ENCODE results near the gene GALNT10.

The GALNT10 gene

DNA sequence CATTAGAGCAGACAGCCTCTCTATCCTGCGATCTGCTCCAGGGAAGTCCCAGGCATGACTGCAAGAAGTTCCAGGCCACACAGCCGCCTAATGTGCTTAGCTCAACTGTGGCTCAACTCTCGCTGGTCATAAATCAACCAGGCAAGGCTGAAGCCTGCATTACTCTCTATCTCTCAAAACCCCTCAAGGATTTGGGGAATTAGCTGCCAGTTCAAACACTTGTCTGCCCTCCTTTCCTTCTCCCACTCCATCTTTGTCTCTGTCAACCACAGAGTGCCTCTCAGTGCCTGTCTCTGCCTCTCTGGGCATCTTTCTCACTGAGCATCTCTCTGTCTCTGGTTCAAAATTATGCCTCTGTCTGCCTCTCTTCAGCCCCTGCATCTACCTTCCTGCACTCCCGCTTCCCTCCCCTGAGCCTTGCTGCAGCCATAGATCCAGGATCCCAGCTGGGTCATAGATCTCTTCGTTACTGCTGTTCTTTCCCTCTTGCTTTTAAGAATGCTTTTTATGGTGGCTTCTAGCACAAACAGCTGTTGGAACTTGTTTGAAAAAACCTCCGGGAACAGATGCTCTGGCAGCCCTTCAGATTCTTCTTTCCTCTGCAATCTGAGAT lies 27.9 kb upstream of the GALNT10 start:
- TF ChIP-seq, protein P1, sequence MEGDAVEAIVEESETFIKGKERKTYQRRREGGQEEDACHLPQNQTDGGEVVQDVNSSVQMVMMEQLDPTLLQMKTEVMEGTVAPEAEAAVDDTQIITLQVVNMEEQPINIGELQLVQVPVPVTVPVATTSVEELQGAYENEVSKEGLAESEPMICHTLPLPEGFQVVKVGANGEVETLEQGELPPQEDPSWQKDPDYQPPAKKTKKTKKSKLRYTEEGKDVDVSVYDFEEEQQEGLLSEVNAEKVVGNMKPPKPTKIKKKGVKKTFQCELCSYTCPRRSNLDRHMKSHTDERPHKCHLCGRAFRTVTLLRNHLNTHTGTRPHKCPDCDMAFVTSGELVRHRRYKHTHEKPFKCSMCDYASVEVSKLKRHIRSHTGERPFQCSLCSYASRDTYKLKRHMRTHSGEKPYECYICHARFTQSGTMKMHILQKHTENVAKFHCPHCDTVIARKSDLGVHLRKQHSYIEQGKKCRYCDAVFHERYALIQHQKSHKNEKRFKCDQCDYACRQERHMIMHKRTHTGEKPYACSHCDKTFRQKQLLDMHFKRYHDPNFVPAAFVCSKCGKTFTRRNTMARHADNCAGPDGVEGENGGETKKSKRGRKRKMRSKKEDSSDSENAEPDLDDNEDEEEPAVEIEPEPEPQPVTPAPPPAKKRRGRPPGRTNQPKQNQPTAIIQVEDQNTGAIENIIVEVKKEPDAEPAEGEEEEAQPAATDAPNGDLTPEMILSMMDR (IDR thresholded peaks at IDR 0.05; ENCODE audit: borderline replicate concordance, extremely low read depth, low read length, poor library complexity, severe bottlenecking) = no peak
- TF ChIP-seq EZH2 (IDR thresholded peaks at IDR 0.05; ENCODE audit: borderline replicate concordance, low read depth, low read length, severe bottlenecking) = no peak
- Histone ChIP-seq H3K27me3 (ENCODE audit: insufficient read depth, low read length, poor library complexity) (peaks cover 39% of the 10 kb centered on the region), H3K27ac (ENCODE audit: low read length) (no peak overlapping the region), H3K9ac (ENCODE audit: low read depth, low read length) (no peak overlapping the region), H3K4me1 (ENCODE audit: insufficient read depth, low read length) (no peaks in the 10 kb centered on the region), H3K36me3 (ENCODE audit: insufficient read depth, low read length) (no peaks in the 10 kb centered on the region), H3K4me2 (ENCODE audit: insufficient read depth, low read length) (no peak overlapping the region), H3K9me3 (ENCODE audit: insufficient read depth, low read length, severe bottlenecking) (no peaks in the 10 kb centered on the region), H2AFZ (ENCODE audit: low read depth, low read length) (no peak overlapping the region), H4K20me1 (ENCODE audit: insufficient read depth, low read length) (no peaks in the 10 kb centered on the region), H3K4me3 (ENCODE audit: low read depth in 1 of 2, low read length in 2 of 2) (no peak overlapping the region), H3K79me2 (ENCODE audit: insufficient read depth, low read length) (no peaks in the 10 kb centered on the region)
- DNase-seq (no peak), ATAC-seq (ENCODE audit: insufficient read depth, low read depth) (no peak)

DNA sequence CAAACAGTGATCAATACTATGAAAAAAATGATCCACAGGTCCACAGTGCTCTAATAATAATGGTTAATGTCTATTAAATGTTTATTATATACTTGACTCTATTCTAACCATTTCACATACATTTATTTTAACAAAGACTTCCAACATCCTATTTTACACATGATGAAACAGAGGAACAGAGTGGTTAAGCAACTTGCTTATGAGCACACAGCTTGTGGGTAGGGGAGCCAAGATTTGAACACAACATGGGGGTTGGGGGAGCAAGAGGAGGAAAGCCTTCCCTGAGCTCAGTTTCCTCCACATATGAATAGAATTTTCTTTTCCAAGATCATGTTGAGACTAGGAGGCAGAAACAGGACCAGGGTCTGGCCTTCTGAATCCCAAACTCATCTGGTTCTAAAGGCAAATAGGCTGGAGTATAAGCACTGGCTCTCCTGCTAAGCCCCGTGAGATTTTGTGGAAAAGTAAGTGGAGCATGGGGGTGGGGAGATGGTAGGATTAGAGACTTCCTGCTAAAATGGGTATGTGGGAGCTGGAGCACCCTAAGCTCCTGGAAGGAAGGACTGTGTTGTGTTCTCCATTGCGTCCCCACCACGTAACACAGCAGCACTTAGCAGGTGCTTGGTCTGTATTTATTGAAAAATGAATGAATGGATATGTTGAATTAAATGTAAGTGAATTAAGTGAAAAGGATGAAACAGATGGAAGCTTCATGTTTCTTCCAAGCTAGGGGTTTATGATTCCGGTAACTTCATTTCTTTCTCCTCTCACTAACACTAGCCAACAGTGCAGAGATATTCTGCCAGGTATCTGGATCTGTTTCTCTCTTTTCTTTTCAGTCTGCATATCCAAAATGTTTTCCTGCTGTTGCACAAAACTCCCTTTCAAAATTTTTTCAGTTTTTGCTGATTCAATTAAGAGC lies 26.9 kb upstream of the GALNT10 start:
- Histone ChIP-seq H3K9ac (ENCODE audit: low read depth, low read length) (no peak overlapping the region), H3K4me3 (ENCODE audit: low read depth in 1 of 2, low read length in 2 of 2) (no peak overlapping the region), H3K4me2 (ENCODE audit: insufficient read depth, low read length) (no peak overlapping the region), H3K9me3 (ENCODE audit: insufficient read depth, low read length, severe bottlenecking) (no peaks in the 10 kb centered on the region), H3K27me3 (ENCODE audit: insufficient read depth, low read length, poor library complexity) (peaks cover 31% of the 10 kb centered on the region), H3K36me3 (ENCODE audit: insufficient read depth, low read length) (no peaks in the 10 kb centered on the region), H3K4me1 (ENCODE audit: insufficient read depth, low read length) (no peaks in the 10 kb centered on the region), H2AFZ (ENCODE audit: low read depth, low read length) (no peak overlapping the region), H4K20me1 (ENCODE audit: insufficient read depth, low read length) (no peaks in the 10 kb centered on the region), H3K27ac (ENCODE audit: low read length) (no peak overlapping the region), H3K79me2 (ENCODE audit: insufficient read depth, low read length) (no peaks in the 10 kb centered on the region)
- DNase-seq (no peak), ATAC-seq (ENCODE audit: insufficient read depth, low read depth) (no peak)
- no peak for TF ChIP-seq EZH2 (IDR thresholded peaks at IDR 0.05; ENCODE audit: borderline replicate concordance, low read depth, low read length, severe bottlenecking)
- TF ChIP-seq, protein P1 (IDR thresholded peaks at IDR 0.05; ENCODE audit: borderline replicate concordance, extremely low read depth, low read length, poor library complexity, severe bottlenecking) = no peak

DNA sequence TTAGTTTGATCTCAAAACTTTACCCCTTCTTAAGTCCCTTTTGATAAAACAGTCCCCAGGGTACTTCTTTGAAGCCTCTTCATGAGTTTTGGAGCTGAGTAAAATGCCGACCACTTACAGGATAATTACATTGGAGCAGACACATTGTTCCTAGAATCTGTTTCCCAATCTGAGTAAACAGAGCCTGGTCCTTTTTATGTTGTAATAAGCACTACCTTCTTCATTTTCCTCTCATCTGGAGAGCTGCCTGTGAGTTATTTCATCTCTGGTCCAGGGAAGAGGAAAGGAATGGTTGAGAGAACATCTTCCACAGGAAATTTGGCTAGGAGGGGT lies 26.3 kb upstream of the GALNT10 start:
- TF ChIP-seq EZH2 (IDR thresholded peaks at IDR 0.05; ENCODE audit: borderline replicate concordance, low read depth, low read length, severe bottlenecking) = no peak
- TF ChIP-seq, protein P1 (IDR thresholded peaks at IDR 0.05; ENCODE audit: borderline replicate concordance, extremely low read depth, low read length, poor library complexity, severe bottlenecking) = no peak

More for the DNA sequence above, 26.3 kb upstream of the GALNT10 start:
- H3K27me3 ChIP-seq (ENCODE audit: insufficient read depth, low read length, poor library complexity) = peaks cover 25% of the 10 kb centered on the region
- H4K20me1 ChIP-seq (ENCODE audit: insufficient read depth, low read length) = no peaks in the 10 kb centered on the region
- DNase-seq (no peak), ATAC-seq (ENCODE audit: insufficient read depth, low read depth) (no peak)
- no peak overlapping the region for H2AFZ ChIP-seq (ENCODE audit: low read depth, low read length)
- no peaks in the 10 kb centered on the region for H3K4me1 ChIP-seq (ENCODE audit: insufficient read depth, low read length)
- H3K79me2 ChIP-seq (ENCODE audit: insufficient read depth, low read length) = no peaks in the 10 kb centered on the region
- no peak overlapping the region for H3K9ac ChIP-seq (ENCODE audit: low read depth, low read length)
- no peak overlapping the region for H3K4me2 ChIP-seq (ENCODE audit: insufficient read depth, low read length)
- H3K36me3 ChIP-seq (ENCODE audit: insufficient read depth, low read length) = no peaks in the 10 kb centered on the region
- no peak overlapping the region for H3K27ac ChIP-seq (ENCODE audit: low read length)
- H3K9me3 ChIP-seq (ENCODE audit: insufficient read depth, low read length, severe bottlenecking) = no peaks in the 10 kb centered on the region
- H3K4me3 ChIP-seq (ENCODE audit: low read depth in 1 of 2, low read length in 2 of 2) = no peak overlapping the region
